ENCODE measurements around the gene PAK4.

- TF ChIP-seq CTCF (IDR thresholded peaks at IDR 0.05; ENCODE audit: low read depth, low read length) (no peak), POLR2A (IDR thresholded peaks at IDR 0.05; ENCODE audit: extremely low read depth, insufficient read length) (no peak), MYC (IDR thresholded peaks at IDR 0.05; ENCODE audit: low read depth, low read length) (no peak)
Measured at GRCh38 chr19:39208175-39208795, 82.7 kb downstream of the PAK4 start.

All from NB4 (cell line).